Gastrocnemius medialis (tissue), 4 donors: ENCODE measurements around the gene SIRT5. TPM values are rescaled to one million over a fixed set of nuclear protein-coding genes. Genes with fewer than 3 reads are reported as not detected.

Experiments used
- ATAC-seq, 2 donors: fragments of 150-250 bp; one replicate each; pipeline ENCODE4 v1.9.1; 2016
- DNase-seq, 2 donors: peaks; one replicate each; pipeline ENCODE4 v3.0.0-alpha.2; 2019
- H3K27ac ChIP-seq, 4 donors: fragments of 200-600 bp; sonication (generic); 1 replicate in 1 of 4; 2 replicates in 3 of 4; pipeline ENCODE4 v1.5.1; 2016 to 2018; ENCODE audit warnings: mild to moderate bottlenecking in 2 of 4, moderate library complexity in 1 of 4
- H3K27me3 ChIP-seq, 3 donors: fragments of 200-600 bp; sonication (generic) in 2 of 3; 1 replicate in 1 of 3; 2 replicates in 2 of 3; pipeline versions ENCODE4 v1.5.1 to v1.6.0; 2016 to 2019; ENCODE audit warnings: mild to moderate bottlenecking in 1 of 3, moderate library complexity in 1 of 3
- H3K36me3 ChIP-seq, 2 donors: fragments of 200-600 bp; sonication (generic) in 1 of 2; one replicate each; pipeline ENCODE4 v1.5.1; 2017 to 2018
- H3K4me1 ChIP-seq, 2 donors: fragments of 200-600 bp; sonication (generic) in 1 of 2; one replicate each; pipeline ENCODE4 v1.5.1; 2016 to 2017; ENCODE audit warnings: mild to moderate bottlenecking in 2 of 2
- H3K4me3 ChIP-seq, 4 donors: fragments of 200-600 bp; sonication (generic) in 3 of 4; 1 replicate in 1 of 4; 2 replicates in 3 of 4; pipeline ENCODE4 v1.5.1; 2016 to 2019; ENCODE audit warnings: mild to moderate bottlenecking in 2 of 4
- H3K9me3 ChIP-seq, 3 donors: fragments of 200-600 bp; sonication (generic) in 2 of 3; 1 replicate in 1 of 3; 2 replicates in 2 of 3; pipeline ENCODE4 v1.5.1; 2016 to 2019
- CTCF ChIP-seq, 5 experiments: fragments of 450-650 bp in 3 of 5; fragments of 200-600 bp in 2 of 5; sonication (generic) in 2 of 5; IDR thresholded peaks in 4 of 5; conservative IDR thresholded peaks in 1 of 5; 1 replicate in 4 of 5; 2 replicates in 1 of 5; pipeline ENCODE4 v1.5.1; 2016 to 2019; ENCODE audit warnings: antibody characterized with exemption in 5 of 5, mild to moderate bottlenecking in 3 of 5, moderate library complexity in 3 of 5
- POLR2A ChIP-seq, 2 donors: fragments of 450-650 bp; IDR thresholded peaks; one replicate each; pipeline ENCODE4 v1.6.1; 2017; ENCODE audit warnings: antibody characterized with exemption in 2 of 2, mild to moderate bottlenecking in 2 of 2, moderate library complexity in 2 of 2
- in situ Hi-C, 4 donors: fragments of 200-750 bp; cut with MboI; loops; one replicate each; pipeline versions ENCODE4 v1.15.0 to v1.8.0; 2017; ENCODE audit warnings: low sequenced_read_pairs in 4 of 4
- intact Hi-C: fragments of 100-400 bp; cut with DNase I; formaldehyde crosslinking; loops from one replicate; pipeline ENCODE4 v1.15.1; 2023; ENCODE audit warnings: low total_unique reads
- total RNA-seq, 4 donors: library from RNA; depleted of rRNA; stranded (reverse); fragments of >200 nt; gene quantifications; one replicate each; pipeline versions ENCODE4 v1.1.0 to v1.2.3, GENCODE V29; 2016

SIRT5 gene
- total RNA-seq, 4 donors from 2014 or later, result 16.1 to 18.0 (median 17.0) TPM

DNA sequence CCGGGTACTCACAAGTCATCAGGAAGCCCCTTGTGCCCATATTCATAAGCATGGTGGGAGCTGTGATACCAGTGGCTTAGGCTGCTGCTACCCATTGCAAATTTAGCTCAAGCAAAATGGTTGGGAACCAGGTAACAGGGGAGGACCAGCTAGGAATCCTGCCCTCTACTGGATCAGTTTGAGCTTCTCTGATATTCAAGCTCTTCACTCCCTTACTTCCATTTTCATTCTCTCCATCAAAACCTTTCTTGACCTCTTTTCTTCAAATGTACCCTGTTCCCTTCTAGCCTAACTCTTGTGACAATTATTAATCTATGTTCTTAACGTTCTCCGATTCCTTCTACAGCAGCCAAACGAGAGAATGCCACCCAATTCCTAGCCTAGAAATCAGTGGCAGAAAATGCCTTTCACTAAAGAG, 50.5 kb downstream of the SIRT5 start:
- Histone ChIP-seq H3K4me1 (no peaks in the 10 kb centered on the region), H3K4me3 (no peak overlapping the region), H3K27me3 (no peaks in the 10 kb centered on the region), H3K27ac (no peak overlapping the region), H3K9me3 (no peaks in the 10 kb centered on the region), H3K36me3 (peaks cover 0 to 72% of the 10 kb centered on the region in 2 donors)
- intact Hi-C loops (no loop called here), in situ Hi-C loops (loop anchor here in 1 of 4 donors (25.0 kb wide), 2 partner anchors 87 to 137 kb away; partner anchors contain the start of gene RANBP9)
- TF ChIP-seq POLR2A (IDR thresholded peaks at IDR 0.05) (no peak), CTCF (IDR thresholded peaks at IDR 0.05 in 4 of 5, conservative IDR thresholded peaks at IDR 0.05 in 1 of 5) (peak in 2 of 5 experiments; percentile 14 to 34)
- peak in 1 of 2 donors; percentile 64 for ATAC-seq
- no peak for DNase-seq

- peaks cover 0 to 54% of the 10 kb centered on the region in 2 donors for H3K36me3 ChIP-seq
- H3K27ac ChIP-seq, result no peak overlapping the region
- DNase-seq, result no peak
- in situ Hi-C loops (loop anchor here in 1 of 4 donors (25.0 kb wide), 1 partner anchor 133 kb away; no protein-coding TSS in a partner anchor), intact Hi-C loops (no loop called here)
- H3K9me3 ChIP-seq, result no peaks in the 10 kb centered on the region
- no peak overlapping the region for H3K4me3 ChIP-seq
- no peak for ATAC-seq
- H3K4me1 ChIP-seq, result no peaks in the 10 kb centered on the region
- no peaks in the 10 kb centered on the region for H3K27me3 ChIP-seq
- no peak for TF ChIP-seq CTCF (IDR thresholded peaks at IDR 0.05 in 4 of 5, conservative IDR thresholded peaks at IDR 0.05 in 1 of 5)
- no peak for TF ChIP-seq POLR2A (IDR thresholded peaks at IDR 0.05)
These were observed 55.2 kb downstream of the SIRT5 start for GRCh38 chr6:13629459-13630116.

DNA sequence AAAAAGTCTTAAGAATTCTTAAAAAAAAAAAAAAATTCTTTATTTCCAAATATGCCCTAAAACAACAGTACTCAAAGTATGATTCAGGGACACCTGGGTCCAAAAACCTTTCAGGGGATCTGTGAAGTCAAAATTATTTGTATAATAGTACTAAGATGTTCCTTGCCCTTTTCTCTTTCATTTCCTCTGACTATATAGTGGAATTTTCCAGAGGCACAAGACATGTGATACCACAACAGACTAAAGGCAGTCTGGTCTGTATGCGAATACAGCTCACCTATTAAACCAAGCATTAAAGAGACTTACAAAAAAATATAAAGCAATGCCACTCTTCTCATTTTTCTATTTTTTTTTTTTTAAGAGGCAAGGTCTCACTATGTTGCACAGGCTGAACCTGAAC, 56.1 kb downstream of the SIRT5 start:
- in situ Hi-C loops (loop anchor here in 1 of 4 donors (25.0 kb wide), 1 partner anchor 132 kb away; no protein-coding TSS in a partner anchor), intact Hi-C loops (no loop called here)
- Histone ChIP-seq H3K9me3 (no peaks in the 10 kb centered on the region), H3K27me3 (no peaks in the 10 kb centered on the region), H3K36me3 (peaks cover 0 to 48% of the 10 kb centered on the region in 2 donors), H3K27ac (no peak overlapping the region), H3K4me1 (no peaks in the 10 kb centered on the region), H3K4me3 (no peak overlapping the region)
- DNase-seq, result no peak
- TF ChIP-seq POLR2A (IDR thresholded peaks at IDR 0.05) (no peak), CTCF (IDR thresholded peaks at IDR 0.05 in 4 of 5, conservative IDR thresholded peaks at IDR 0.05 in 1 of 5) (no peak)
- no peak for ATAC-seq

DNA sequence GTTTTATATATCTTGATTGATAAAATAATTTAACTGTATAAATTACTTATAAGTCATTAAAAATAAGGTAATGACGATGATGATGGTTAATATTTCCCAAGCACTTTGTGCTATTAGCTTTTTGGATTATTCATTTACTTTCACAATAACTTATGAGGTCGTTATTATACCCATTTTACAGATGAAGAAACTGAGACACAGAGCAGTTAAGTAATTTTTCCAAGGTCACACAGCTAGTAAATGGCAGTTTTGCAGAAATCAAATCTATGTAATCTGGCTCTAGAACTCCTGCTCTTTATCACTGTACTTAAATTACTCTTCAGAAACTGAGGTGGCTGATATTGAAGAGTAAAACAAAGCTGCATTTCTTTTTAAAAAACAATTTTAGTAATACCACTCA, 58.9 kb downstream of the SIRT5 start:
- DNase-seq, result no peak
- no peak for ATAC-seq
- TF ChIP-seq POLR2A (IDR thresholded peaks at IDR 0.05), result no peak
- no peak for TF ChIP-seq CTCF (IDR thresholded peaks at IDR 0.05 in 4 of 5, conservative IDR thresholded peaks at IDR 0.05 in 1 of 5)
- Histone ChIP-seq H3K27me3 (no peaks in the 10 kb centered on the region), H3K4me1 (no peaks in the 10 kb centered on the region), H3K27ac (no peak overlapping the region), H3K36me3 (peaks cover 0 to 41% of the 10 kb centered on the region in 2 donors), H3K9me3 (no peaks in the 10 kb centered on the region), H3K4me3 (no peak overlapping the region)
- intact Hi-C loops (no loop called here), in situ Hi-C loops (loop anchor here in 1 of 4 donors (25.0 kb wide), 1 partner anchor 129 kb away; no protein-coding TSS in a partner anchor)
